Neural cell (in vitro differentiated cells): Measurements from ENCODE around the gene DCP1A. TPM values are rescaled to one million over a fixed set of nuclear protein-coding genes. Genes with fewer than 3 reads are reported as not detected.

Experiments used
- H2AFZ ChIP-seq: fragments of 200-600, 300-800 bp; sonication (generic), shearing (Covaris generic); 2 replicates; pipeline ENCODE4 v1.6.0; 2014; ENCODE audit warnings: low read depth, mild to moderate bottlenecking, antibody characterized with exemption, low read length, moderate library complexity
- H3F3A ChIP-seq: fragments of 200-600 bp; shearing (Covaris generic); 2 replicates; pipeline ENCODE4 v1.6.1; 2016; ENCODE audit warnings: mild to moderate bottlenecking, moderate library complexity, mixed read lengths, antibody characterized with exemption, low read length; ENCODE audit not compliant: insufficient read depth, poor library complexity, severe bottlenecking
- H3K27ac ChIP-seq: fragments of 200-600, 300-800 bp; sonication (generic), shearing (Covaris generic); 2 replicates; pipeline ENCODE4 v1.5.1; 2014; ENCODE audit warnings: mild to moderate bottlenecking, low read length, moderate library complexity
- H3K27me3 ChIP-seq: fragments of 300-800, 200-600 bp; sonication (generic), shearing (Covaris generic); 2 replicates; pipeline ENCODE4 v1.6.0; 2014; ENCODE audit warnings: mild to moderate bottlenecking, low read depth, low read length, moderate library complexity; ENCODE audit not compliant: insufficient read depth
- H3K36me3 ChIP-seq: fragments of 300-800, 200-600 bp; sonication (generic), shearing (Covaris generic); 2 replicates; pipeline ENCODE4 v1.5.1; 2014; ENCODE audit warnings: mild to moderate bottlenecking, antibody characterized with exemption, low read length, moderate library complexity; ENCODE audit not compliant: insufficient read depth
- H3K4me2 ChIP-seq: fragments of 300-800, 200-600 bp; sonication (generic), shearing (Covaris generic); 2 replicates; pipeline ENCODE4 v1.6.0; 2014; ENCODE audit warnings: mild to moderate bottlenecking, low read length
- H3K4me3 ChIP-seq: fragments of 300-800, 200-600 bp; sonication (generic), shearing (Covaris generic); 2 replicates; pipeline ENCODE4 v1.5.1; 2014; ENCODE audit warnings: mild to moderate bottlenecking, low read length, moderate library complexity
- H3K79me2 ChIP-seq: fragments of 200-600 bp; shearing (Covaris generic); replicated peaks from 2 replicates; pipeline ENCODE4 v1.6.0; 2014; ENCODE audit warnings: mild to moderate bottlenecking, low read length, moderate library complexity; ENCODE audit not compliant: insufficient read depth
- H3K9ac ChIP-seq: fragments of 300-800, 200-600 bp; sonication (generic), shearing (Covaris generic); 2 replicates; pipeline ENCODE4 v1.6.1; 2016; ENCODE audit warnings: mild to moderate bottlenecking, low read length, mixed read lengths
- H3K9me2 ChIP-seq: fragments of 200-600 bp; shearing (Covaris generic); 2 replicates; pipeline ENCODE4 v1.6.1; 2016; ENCODE audit warnings: mild to moderate bottlenecking, low read length, mixed read lengths; ENCODE audit not compliant: insufficient read depth
- H3K9me3 ChIP-seq: fragments of 200-600, 300-800 bp; sonication (generic), shearing (Covaris generic); 2 replicates; pipeline ENCODE4 v1.6.1; 2016; ENCODE audit warnings: mild to moderate bottlenecking, mixed run types, low read length, moderate library complexity, mixed read lengths
- H4K20me1 ChIP-seq: fragments of 200-600 bp; shearing (Covaris generic); 2 replicates; pipeline ENCODE4 v1.6.1; 2016; ENCODE audit warnings: mild to moderate bottlenecking, mixed run types; ENCODE audit not compliant: insufficient read depth
- CTCF ChIP-seq: fragments of 450-650 bp; IDR thresholded peaks from 2 replicates; pipeline ENCODE4 v1.5.1; 2014; ENCODE audit warnings: antibody characterized with exemption, mild to moderate bottlenecking, moderate library complexity; ENCODE audit not compliant: poor library complexity, severe bottlenecking
- EP300 ChIP-seq: fragments of 450-650 bp; conservative IDR thresholded peaks from 2 replicates; pipeline ENCODE4 v1.6.1; 2014; ENCODE audit warnings: antibody characterized with exemption, mild to moderate bottlenecking, moderate library complexity; ENCODE audit not compliant: poor library complexity, severe bottlenecking
- EZH2 ChIP-seq: fragments of 200-600, 300-800 bp; shearing (Covaris generic), sonication (generic); IDR thresholded peaks from 2 replicates; pipeline ENCODE4 v1.6.1; 2014; ENCODE audit warnings: antibody characterized with exemption, low read length, borderline replicate concordance, mild to moderate bottlenecking; ENCODE audit not compliant: insufficient read depth, poor library complexity, severe bottlenecking
- MXI1 ChIP-seq: fragments of 450-650 bp; conservative IDR thresholded peaks from 2 replicates; pipeline ENCODE4 v1.6.1; 2014; ENCODE audit warnings: antibody characterized with exemption, mild to moderate bottlenecking; ENCODE audit not compliant: poor library complexity, severe bottlenecking
- POLR2AphosphoS5 ChIP-seq: IDR thresholded peaks from 2 replicates; pipeline ENCODE4 v1.6.1; 2012
- RAD21 ChIP-seq: fragments of 450-650 bp; conservative IDR thresholded peaks from 2 replicates; pipeline ENCODE4 v1.6.1; 2014; ENCODE audit warnings: antibody characterized with exemption, mild to moderate bottlenecking, moderate library complexity
- REST ChIP-seq: IDR thresholded peaks from 2 replicates; pipeline ENCODE4 v1.6.1; 2012; ENCODE audit warnings: borderline replicate concordance
- SMC3 ChIP-seq: fragments of 450-650 bp; conservative IDR thresholded peaks from 2 replicates; pipeline ENCODE4 v1.6.1; 2014; ENCODE audit warnings: antibody characterized with exemption, mild to moderate bottlenecking, moderate library complexity; ENCODE audit not compliant: poor library complexity
- TAF1 ChIP-seq: IDR thresholded peaks from 2 replicates; pipeline ENCODE4 v1.6.1; 2012; ENCODE audit warnings: low read depth
- polyA plus RNA-seq: library from polyadenylated mRNA; depleted of rRNA; stranded (reverse); fragments of >200 nt; gene quantifications from 2 replicates; pipeline ENCODE4 v1.2.3, GENCODE V29; 2014

DCP1A gene
- polyA plus RNA-seq, 1 donor from 2014 or later = 12.5 TPM

- H2AFZ ChIP-seq = no peak overlapping the region
- H3F3A ChIP-seq = no peaks in the 10 kb centered on the region
- no peak for TF ChIP-seq CTCF
- no peak for TF ChIP-seq SMC3
- TF ChIP-seq EP300 = no peak
- no peak for TF ChIP-seq RAD21
- TF ChIP-seq TAF1 = no peak
- TF ChIP-seq REST = no peak
- no peak for TF ChIP-seq MXI1
- TF ChIP-seq EZH2 = no peak
- no peak for TF ChIP-seq POLR2AphosphoS5
- no peaks in the 10 kb centered on the region for H3K27me3 ChIP-seq
- H4K20me1 ChIP-seq = no peaks in the 10 kb centered on the region
- H3K9ac ChIP-seq = no peak overlapping the region
- no peaks in the 10 kb centered on the region for H3K79me2 ChIP-seq
- H3K27ac ChIP-seq = no peak overlapping the region
- H3K9me2 ChIP-seq = no peaks in the 10 kb centered on the region
- H3K4me3 ChIP-seq = no peak overlapping the region
- H3K36me3 ChIP-seq = peaks cover 7% of the 10 kb centered on the region
- no peaks in the 10 kb centered on the region for H3K9me3 ChIP-seq
- no peak overlapping the region for H3K4me2 ChIP-seq
Measured at GRCh38 chr3:53320697-53321096, 26.6 kb downstream of the DCP1A start.

- H3K27me3 ChIP-seq = no peaks in the 10 kb centered on the region
- TF ChIP-seq POLR2AphosphoS5 (no peak), EZH2 (no peak), CTCF (no peak), REST (no peak), MXI1 (no peak)
- no peak overlapping the region for H3K4me3 ChIP-seq
- peaks cover 7% of the 10 kb centered on the region for H3K36me3 ChIP-seq
- no peaks in the 10 kb centered on the region for H4K20me1 ChIP-seq
- H3K79me2 ChIP-seq = no peaks in the 10 kb centered on the region
- H3K4me2 ChIP-seq = no peak overlapping the region
- H3K9me2 ChIP-seq = no peaks in the 10 kb centered on the region
- H3K27ac ChIP-seq = no peak overlapping the region
- H3K9ac ChIP-seq = no peak overlapping the region
- H2AFZ ChIP-seq = no peak overlapping the region
- no peaks in the 10 kb centered on the region for H3K9me3 ChIP-seq
- no peaks in the 10 kb centered on the region for H3F3A ChIP-seq
Measured at GRCh38 chr3:53318522-53318921, 28.8 kb downstream of the DCP1A start.
